Measurements from ENCODE around the gene EARS2.

The EARS2 gene

DNA sequence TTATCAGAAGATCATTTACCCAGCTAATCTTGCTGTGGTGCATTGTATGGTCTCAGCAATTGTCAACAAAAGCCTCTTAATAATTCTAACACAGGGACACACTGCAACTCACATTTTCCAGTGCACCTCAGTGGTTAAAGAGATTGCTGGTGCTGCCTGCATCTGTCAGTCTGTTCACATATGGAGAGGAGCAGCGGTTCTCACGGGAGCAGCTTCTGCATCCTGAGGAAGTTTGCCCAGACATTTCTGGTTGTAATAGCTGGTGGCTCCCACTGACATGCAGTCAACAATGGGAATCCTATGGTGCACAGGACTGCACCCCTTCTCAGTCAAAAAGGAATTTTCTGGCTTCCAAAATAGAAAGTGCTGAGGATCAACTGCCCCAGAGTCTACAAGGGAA, 54.7 kb downstream of the EARS2 start:
- TF ChIP-seq, protein P1, sequence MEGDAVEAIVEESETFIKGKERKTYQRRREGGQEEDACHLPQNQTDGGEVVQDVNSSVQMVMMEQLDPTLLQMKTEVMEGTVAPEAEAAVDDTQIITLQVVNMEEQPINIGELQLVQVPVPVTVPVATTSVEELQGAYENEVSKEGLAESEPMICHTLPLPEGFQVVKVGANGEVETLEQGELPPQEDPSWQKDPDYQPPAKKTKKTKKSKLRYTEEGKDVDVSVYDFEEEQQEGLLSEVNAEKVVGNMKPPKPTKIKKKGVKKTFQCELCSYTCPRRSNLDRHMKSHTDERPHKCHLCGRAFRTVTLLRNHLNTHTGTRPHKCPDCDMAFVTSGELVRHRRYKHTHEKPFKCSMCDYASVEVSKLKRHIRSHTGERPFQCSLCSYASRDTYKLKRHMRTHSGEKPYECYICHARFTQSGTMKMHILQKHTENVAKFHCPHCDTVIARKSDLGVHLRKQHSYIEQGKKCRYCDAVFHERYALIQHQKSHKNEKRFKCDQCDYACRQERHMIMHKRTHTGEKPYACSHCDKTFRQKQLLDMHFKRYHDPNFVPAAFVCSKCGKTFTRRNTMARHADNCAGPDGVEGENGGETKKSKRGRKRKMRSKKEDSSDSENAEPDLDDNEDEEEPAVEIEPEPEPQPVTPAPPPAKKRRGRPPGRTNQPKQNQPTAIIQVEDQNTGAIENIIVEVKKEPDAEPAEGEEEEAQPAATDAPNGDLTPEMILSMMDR (IDR thresholded peaks at IDR 0.05; ENCODE audit: insufficient read depth, low read length, missing control alignments), result no peak
- CTCF ChIA-PET, result no interaction called here
- DNase-seq (ENCODE audit: low read depth, low spot score), result no peak
- H3K4me3 ChIP-seq (ENCODE audit: low read depth, low read length), result no peak overlapping the region
- POLR2A ChIA-PET, result no interaction called here

DNA sequence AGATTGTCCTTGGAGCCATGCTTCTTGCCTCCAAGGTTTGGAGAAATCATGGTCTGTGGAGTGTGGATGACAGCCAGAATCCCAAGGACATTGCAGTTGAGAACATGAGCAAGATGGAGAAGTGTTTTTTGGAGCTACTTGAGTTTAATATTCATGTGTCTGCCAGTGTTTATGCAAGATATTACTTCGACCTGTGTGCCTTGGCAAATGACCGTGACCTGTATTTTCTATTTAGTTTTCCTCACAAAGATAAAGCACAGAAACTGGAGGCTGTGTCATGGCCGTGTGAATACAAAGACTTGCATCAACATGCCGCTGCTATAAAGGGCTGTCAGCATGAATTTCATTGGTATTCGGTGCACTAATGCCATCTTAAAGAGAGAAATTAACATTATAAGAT, 55.9 kb downstream of the EARS2 start:
- no peak overlapping the region for H3K4me3 ChIP-seq (ENCODE audit: low read depth, low read length)
- no peak for DNase-seq (ENCODE audit: low read depth, low spot score)
- POLR2A ChIA-PET, result no interaction called here
- CTCF ChIA-PET, result no interaction called here
- TF ChIP-seq, protein P1 (IDR thresholded peaks at IDR 0.05; ENCODE audit: insufficient read depth, low read length, missing control alignments), result no peak

- ChIA-PET CTCF (interaction anchor here (1.2 kb wide), 1 partner anchor 67 kb away, joined by 5 read pairs; no protein-coding TSS in a partner anchor), POLR2A (no interaction called here)
- DNase-seq (ENCODE audit: low read depth, low spot score), result no peak
- TF ChIP-seq, protein P1 (IDR thresholded peaks at IDR 0.05; ENCODE audit: insufficient read depth, low read length, missing control alignments), result no peak
- no peak overlapping the region for H3K4me3 ChIP-seq (ENCODE audit: low read depth, low read length)
Measured at GRCh38 chr16:23500862-23501225, 56.3 kb downstream of the EARS2 start.

GRCh38 chr16:23500212-23500861, 56.8 kb downstream of the EARS2 start:
- TF ChIP-seq, protein P1 (IDR thresholded peaks at IDR 0.05; ENCODE audit: insufficient read depth, low read length, missing control alignments), result no peak
- CTCF ChIA-PET, result interaction anchor here (1.2 kb wide), 1 partner anchor 66 kb away, joined by 5 read pairs; no protein-coding TSS in a partner anchor
- no peak for DNase-seq (ENCODE audit: low read depth, low spot score)
- POLR2A ChIA-PET, result no interaction called here
- H3K4me3 ChIP-seq (ENCODE audit: low read depth, low read length), result no peak overlapping the region

DNA sequence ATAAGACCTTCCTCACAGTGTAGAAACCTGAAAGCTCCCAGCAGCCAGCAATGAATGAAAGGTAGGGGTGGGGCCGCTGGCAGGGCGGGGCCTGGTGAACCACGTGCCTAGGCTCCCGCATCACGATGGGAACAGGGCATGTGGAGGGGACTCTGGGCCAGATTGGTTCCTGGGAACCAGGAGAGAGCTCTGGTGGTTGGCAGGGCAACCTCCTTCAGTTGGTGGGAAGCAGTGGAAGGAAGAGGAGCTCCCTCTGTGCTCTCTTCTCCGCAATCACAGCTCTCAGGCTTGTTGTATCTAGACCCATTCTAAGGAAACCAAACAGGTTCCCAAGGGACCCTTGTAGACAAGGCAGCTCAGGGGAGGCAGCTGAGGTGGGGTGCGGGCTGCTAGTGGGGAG, 57.3 kb downstream of the EARS2 start:
- H3K4me3 ChIP-seq (ENCODE audit: low read depth, low read length), result no peak overlapping the region

GRCh38 chr16:23498863-23499262, 58.3 kb downstream of the EARS2 start:
- ChIA-PET POLR2A (no interaction called here), CTCF (interaction anchor here (0.7 kb wide), 1 partner anchor 16 kb away, joined by 4 read pairs; no protein-coding TSS in a partner anchor)
- no peak overlapping the region for H3K4me3 ChIP-seq (ENCODE audit: low read depth, low read length)
- TF ChIP-seq, protein P1 (IDR thresholded peaks at IDR 0.05; ENCODE audit: insufficient read depth, low read length, missing control alignments), result no peak
- DNase-seq (ENCODE audit: low read depth, low spot score), result no peak

More for the DNA sequence above, 57.3 kb downstream of the EARS2 start:
- ChIA-PET POLR2A (no interaction called here), CTCF (interaction anchor here (1.2 kb wide), 1 partner anchor 66 kb away, joined by 5 read pairs; no protein-coding TSS in a partner anchor)
- DNase-seq (ENCODE audit: low read depth, low spot score), result no peak
- TF ChIP-seq, protein P1 (IDR thresholded peaks at IDR 0.05; ENCODE audit: insufficient read depth, low read length, missing control alignments), result no peak
